KMS-11 (cell line): ENCODE results near the gene IL13.

Source experiments
- H2AFZ ChIP-seq: fragments of 200-600 bp; sonication (generic); 2 replicates; pipeline ENCODE4 v1.6.1; 2016; ENCODE audit warnings: antibody characterized with exemption, mixed run types, low read depth
- H3K27ac ChIP-seq: fragments of 200-600 bp; sonication (generic); 2 replicates; pipeline ENCODE4 v1.6.1; 2016; ENCODE audit warnings: mild to moderate bottlenecking, mixed run types
- H3K27me3 ChIP-seq: fragments of 200-600 bp; sonication (generic); 2 replicates; pipeline ENCODE4 v1.6.1; 2017; ENCODE audit warnings: mild to moderate bottlenecking, low read depth, mixed run types, moderate library complexity; ENCODE audit not compliant: insufficient read depth
- H3K36me3 ChIP-seq: fragments of 200-600 bp; sonication (generic); 2 replicates; pipeline ENCODE4 v1.6.1; 2017; ENCODE audit warnings: mild to moderate bottlenecking, mixed run types; ENCODE audit not compliant: insufficient read depth
- H3K4me1 ChIP-seq: fragments of 200-600 bp; sonication (generic); 2 replicates; pipeline ENCODE4 v1.6.1; 2016; ENCODE audit warnings: mild to moderate bottlenecking, low read depth, mixed run types; ENCODE audit not compliant: poor library complexity, severe bottlenecking
- H3K4me2 ChIP-seq: fragments of 200-600 bp; sonication (generic); 2 replicates; pipeline ENCODE4 v1.7.0; 2016; ENCODE audit warnings: mild to moderate bottlenecking, mixed run types
- H3K4me3 ChIP-seq: fragments of 200-600 bp; sonication (generic); IDR thresholded peaks from 2 replicates; pipeline ENCODE4 v1.6.1; 2017; ENCODE audit warnings: low read depth, low read length, mixed read lengths; ENCODE audit not compliant: insufficient read depth
- H3K79me2 ChIP-seq: fragments of 200-600 bp; sonication (generic); 2 replicates; pipeline ENCODE4 v1.6.1; 2016; ENCODE audit warnings: low read depth, mixed run types; ENCODE audit not compliant: insufficient read depth
- H3K9ac ChIP-seq: fragments of 200-600 bp; sonication (generic); 2 replicates; pipeline ENCODE4 v1.6.1; 2016; ENCODE audit warnings: mild to moderate bottlenecking, mixed run types
- H4K20me1 ChIP-seq: fragments of 200-600 bp; sonication (generic); 2 replicates; pipeline ENCODE4 v1.6.1; 2016; ENCODE audit warnings: mild to moderate bottlenecking, mixed run types; ENCODE audit not compliant: insufficient read depth
- CTCF ChIP-seq: fragments of 200-600 bp; sonication (generic); conservative IDR thresholded peaks from 2 replicates; pipeline ENCODE4 v1.6.1; 2017; ENCODE audit warnings: low read depth, mild to moderate bottlenecking, antibody characterized with exemption, low read length, moderate library complexity, mixed read lengths

IL13 gene

GRCh38 chr5:132664696-132665209 is 6.8 kb downstream of the IL13 start:
- no peaks in the 10 kb centered on the region for H4K20me1 ChIP-seq
- H3K27ac ChIP-seq: no peak overlapping the region
- no peak for TF ChIP-seq CTCF
- no peak overlapping the region for H3K9ac ChIP-seq
- H2AFZ ChIP-seq: no peak overlapping the region
- no peaks in the 10 kb centered on the region for H3K27me3 ChIP-seq
- H3K4me3 ChIP-seq: no peak overlapping the region
- no peaks in the 10 kb centered on the region for H3K36me3 ChIP-seq
- no peaks in the 10 kb centered on the region for H3K79me2 ChIP-seq
- no peak overlapping the region for H3K4me2 ChIP-seq
- peaks cover 12% of the 10 kb centered on the region for H3K4me1 ChIP-seq

GRCh38 chr5:132665574-132666080 is 7.7 kb downstream of the IL13 start:
- no peak overlapping the region for H3K27ac ChIP-seq
- no peak overlapping the region for H3K4me2 ChIP-seq

GRCh38 chr5:132666310-132667123 is 8.5 kb downstream of the IL13 start:
- Histone ChIP-seq H4K20me1 (no peaks in the 10 kb centered on the region), H3K36me3 (no peaks in the 10 kb centered on the region), H3K4me1 (peaks cover 12% of the 10 kb centered on the region), H2AFZ (no peak overlapping the region), H3K4me3 (no peak overlapping the region), H3K4me2 (no peak overlapping the region), H3K27me3 (no peaks in the 10 kb centered on the region), H3K27ac (no peak overlapping the region), H3K79me2 (no peaks in the 10 kb centered on the region), H3K9ac (no peak overlapping the region)
- no peak for TF ChIP-seq CTCF

More at GRCh38 chr5:132665574-132666080, 7.7 kb downstream of the IL13 start:
- Histone ChIP-seq H3K4me1 (peaks cover 12% of the 10 kb centered on the region), H3K27me3 (no peaks in the 10 kb centered on the region), H3K4me3 (no peak overlapping the region), H2AFZ (no peak overlapping the region), H3K36me3 (no peaks in the 10 kb centered on the region), H4K20me1 (no peaks in the 10 kb centered on the region), H3K9ac (no peak overlapping the region), H3K79me2 (no peaks in the 10 kb centered on the region)
- no peak for TF ChIP-seq CTCF

GRCh38 chr5:132667309-132667708 is 9.3 kb downstream of the IL13 start:
- Histone ChIP-seq H4K20me1 (no peaks in the 10 kb centered on the region), H3K27me3 (no peaks in the 10 kb centered on the region), H3K4me3 (no peak overlapping the region), H3K27ac (no peak overlapping the region), H3K36me3 (no peaks in the 10 kb centered on the region), H2AFZ (no peak overlapping the region), H3K9ac (no peak overlapping the region), H3K4me2 (no peak overlapping the region), H3K79me2 (no peaks in the 10 kb centered on the region), H3K4me1 (peaks cover 12% of the 10 kb centered on the region)
- no peak for TF ChIP-seq CTCF
